Measurements from ENCODE around the gene PHB1.

Gene PHB1

GRCh38 chr17:49414622-49415350 lies at the start of gene PHB1:
TSS of gene PHB1 (minus strand) at chr17:49414882. CDS start at chr17:49413264, 1,618 bp downstream.
- DNase-seq (ENCODE audit: low read depth): peak; percentile 71

- no peak for DNase-seq (ENCODE audit: low read depth)
These were observed 49.4 kb upstream of the PHB1 start for GRCh38 chr17:49464049-49464448.

- DNase-seq (ENCODE audit: low read depth): no peak
These were observed 46.9 kb upstream of the PHB1 start for GRCh38 chr17:49461580-49461979.

GRCh38 chr17:49460401-49460800 lies 45.7 kb upstream of the PHB1 start:
- no peak for DNase-seq (ENCODE audit: low read depth)

DNA sequence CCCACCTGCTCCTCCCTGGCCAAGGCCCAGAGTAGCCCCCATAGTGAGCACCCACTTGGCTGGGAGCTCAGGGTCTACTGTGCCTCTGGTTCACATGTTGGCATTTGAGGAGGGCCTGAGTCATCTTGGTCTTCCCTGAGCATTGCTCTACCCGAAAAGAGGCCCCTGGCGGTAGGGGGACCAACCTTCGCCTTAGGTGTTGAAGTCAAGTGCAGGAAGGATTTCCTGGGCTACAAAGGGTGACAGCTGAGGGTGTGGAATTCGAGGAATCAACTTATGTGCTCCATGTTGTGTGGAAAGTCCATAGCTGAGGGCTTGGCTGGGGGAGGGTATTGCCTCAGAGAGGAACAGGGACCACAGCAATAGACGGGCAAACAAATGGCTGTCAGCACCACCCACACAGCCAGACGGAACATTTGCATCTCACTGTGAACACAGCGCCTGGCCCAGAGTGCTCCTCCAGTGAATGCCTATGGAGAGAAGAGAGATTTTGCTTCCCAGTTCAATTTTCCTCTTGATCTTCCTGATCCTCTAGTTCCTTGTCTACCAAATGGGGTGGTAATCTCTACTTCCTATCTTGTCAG lies 44.8 kb upstream of the PHB1 start:
- no peak for DNase-seq (ENCODE audit: low read depth)

DNA sequence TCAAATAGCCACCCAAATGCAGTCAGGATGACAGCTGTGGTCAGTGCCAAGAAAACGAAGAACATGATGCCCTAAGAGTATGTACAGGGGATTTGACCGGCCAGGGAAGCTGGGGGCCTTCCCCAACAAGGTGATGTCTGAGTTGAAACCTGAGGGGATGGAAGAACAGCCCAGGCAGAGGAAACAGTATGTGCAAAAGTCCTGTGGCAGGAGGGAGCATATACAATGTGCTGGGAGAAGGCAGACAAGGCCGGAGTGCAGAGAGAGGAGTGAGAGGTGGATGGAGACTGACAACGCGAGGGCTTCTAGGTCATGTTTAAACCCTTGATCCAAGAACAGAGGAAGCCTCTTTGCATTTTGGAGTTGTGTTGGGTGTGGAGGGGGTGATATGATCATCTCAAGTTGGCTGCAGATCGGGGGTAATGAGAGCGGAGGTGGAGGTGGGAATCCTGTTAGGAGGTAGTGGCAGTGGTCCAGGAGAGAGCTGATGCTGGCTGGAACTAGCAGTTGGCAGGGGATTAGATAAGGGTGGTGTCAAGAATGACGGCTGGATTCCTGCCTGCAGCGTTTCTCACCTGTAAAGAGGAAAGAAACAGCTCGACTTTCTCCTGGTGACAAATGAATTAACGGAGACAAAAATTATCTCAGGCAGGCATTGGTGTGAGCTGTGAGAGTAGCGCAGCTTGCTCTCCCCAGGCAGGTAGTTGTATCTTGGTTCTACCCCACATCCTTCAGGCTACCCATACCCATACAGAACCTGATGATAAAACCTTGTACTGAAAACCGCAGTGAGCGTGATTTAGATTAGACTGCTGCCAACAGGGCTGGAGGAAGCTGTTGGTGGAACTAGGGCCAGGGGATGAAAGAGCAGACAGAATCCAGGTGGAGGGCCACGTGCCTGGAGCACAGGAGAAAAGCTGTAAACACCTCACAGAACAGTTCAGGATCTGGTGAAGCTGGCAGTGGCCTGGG lies 43.2 kb upstream of the PHB1 start:
- DNase-seq (ENCODE audit: low read depth): no peak

DNA sequence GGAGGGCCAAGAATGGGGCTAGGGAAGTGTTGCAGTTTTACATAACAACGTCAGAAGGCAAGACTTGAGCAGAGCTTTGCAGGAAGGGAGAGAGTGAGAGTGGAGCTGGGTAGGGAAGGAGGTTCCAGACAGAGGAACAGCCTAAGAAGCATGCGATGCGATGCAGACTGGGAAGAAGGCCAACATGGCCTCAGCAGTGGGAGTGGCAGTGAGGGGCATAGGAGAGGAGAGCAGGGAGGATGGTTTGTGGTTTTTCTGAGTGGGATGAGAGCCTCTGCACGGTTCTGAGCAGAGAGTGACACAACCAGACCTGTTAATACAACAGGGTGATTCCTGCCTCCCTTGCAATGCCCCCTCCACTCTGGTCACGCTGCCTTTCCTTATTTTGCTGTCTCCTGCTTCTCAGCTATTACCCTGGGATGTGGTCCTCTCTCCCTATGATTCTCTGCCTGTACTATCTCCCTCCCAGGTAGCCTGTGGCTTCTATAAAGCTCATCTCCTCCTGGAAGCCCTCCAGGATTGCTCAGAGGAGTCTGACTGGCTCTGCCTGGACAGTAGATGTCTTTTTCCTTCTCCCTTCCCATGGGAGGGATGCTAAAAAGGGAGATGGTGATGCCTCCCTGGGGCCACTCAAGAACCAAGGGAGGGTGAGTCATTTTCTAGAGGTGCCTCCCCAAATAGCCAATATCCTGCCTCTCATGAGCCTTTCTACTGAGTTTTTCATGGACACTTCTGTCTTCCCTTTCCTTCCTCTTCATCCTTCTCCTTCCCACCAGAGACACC lies 41.7 kb upstream of the PHB1 start:
- DNase-seq (ENCODE audit: low read depth): no peak

- no peak for DNase-seq (ENCODE audit: low read depth)
These were observed 40.7 kb upstream of the PHB1 start for GRCh38 chr17:49455272-49455861.

DNA sequence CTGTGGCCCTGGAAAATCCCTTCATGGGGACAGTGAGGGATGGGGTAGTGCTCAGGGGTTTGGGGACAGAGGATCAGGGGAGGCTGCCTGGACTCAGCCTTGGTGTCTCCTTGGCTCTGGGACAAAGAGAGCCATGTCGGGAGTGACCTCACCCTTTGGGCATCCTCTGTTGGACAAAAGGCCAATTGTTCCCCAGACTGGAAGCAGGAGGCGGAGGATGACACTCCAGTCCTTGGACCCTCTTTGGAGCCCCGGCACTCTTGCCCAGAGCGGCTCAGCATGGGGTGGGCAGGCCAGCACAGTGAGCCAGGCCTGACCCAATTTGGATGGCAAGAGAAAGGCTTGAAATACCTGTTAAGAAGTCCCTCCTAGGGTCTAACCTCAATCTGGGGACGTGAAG lies 39.4 kb upstream of the PHB1 start:
- DNase-seq (ENCODE audit: low read depth): no peak

- DNase-seq (ENCODE audit: low read depth): no peak
These were observed 38.0 kb upstream of the PHB1 start for GRCh38 chr17:49452661-49453060.

GRCh38 chr17:49452201-49452600 lies 37.5 kb upstream of the PHB1 start:
- no peak for DNase-seq (ENCODE audit: low read depth)

DNA sequence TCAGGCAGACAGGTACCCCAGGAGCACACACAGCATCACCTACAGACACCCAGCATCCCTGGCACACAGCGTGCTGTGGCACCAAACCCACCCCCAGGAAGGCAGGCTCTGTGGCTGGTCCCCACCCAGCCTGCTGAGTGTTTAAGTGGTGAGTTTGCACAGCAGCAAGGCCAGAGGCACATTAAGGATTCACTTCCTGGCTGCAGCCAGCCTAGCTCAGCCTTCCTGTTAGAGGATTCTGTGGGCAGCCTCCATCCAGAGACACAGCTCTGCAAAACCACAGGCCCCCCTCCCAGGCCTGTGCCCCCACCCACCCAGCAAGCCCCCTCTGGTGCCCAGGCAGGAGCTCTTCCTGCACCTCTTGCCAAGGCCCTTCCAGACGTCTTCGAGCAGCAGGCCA lies 36.1 kb upstream of the PHB1 start:
- no peak for DNase-seq (ENCODE audit: low read depth)

- no peak for DNase-seq (ENCODE audit: low read depth)
These were observed 35.5 kb upstream of the PHB1 start for GRCh38 chr17:49450181-49450580.

DNA sequence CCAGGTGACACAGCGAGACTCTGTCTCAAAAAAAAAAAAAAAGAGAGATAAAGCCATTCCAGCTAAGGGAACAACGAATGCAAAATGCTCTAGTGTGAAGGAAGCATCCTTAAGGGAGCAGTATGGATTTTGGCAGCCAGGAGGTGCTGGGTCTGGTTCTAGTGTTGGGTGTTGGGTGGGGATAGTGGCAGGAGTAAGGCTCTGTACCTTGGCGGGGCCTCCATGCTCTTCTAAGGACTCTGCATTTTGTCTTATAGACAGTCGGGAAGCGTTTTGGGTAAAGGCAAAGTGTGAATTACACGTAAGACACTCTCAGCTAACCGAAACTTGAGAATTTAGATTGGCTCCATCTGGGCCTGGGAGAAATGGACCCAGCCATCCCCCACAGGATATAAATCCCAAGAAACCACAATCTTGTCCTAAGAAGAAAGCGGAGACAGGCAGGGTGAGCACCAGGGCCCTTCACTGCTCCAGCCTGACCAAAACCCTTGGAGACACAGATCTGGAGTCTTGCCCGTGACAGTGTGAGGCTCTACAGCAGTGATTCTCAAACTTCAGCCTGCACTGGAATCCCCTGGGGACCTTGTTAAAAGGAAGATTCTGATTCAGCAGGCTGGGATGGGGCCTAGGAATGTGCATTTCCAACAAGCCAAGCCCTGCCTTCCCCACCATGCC lies 33.1 kb upstream of the PHB1 start:
- DNase-seq (ENCODE audit: low read depth): no peak

DNA sequence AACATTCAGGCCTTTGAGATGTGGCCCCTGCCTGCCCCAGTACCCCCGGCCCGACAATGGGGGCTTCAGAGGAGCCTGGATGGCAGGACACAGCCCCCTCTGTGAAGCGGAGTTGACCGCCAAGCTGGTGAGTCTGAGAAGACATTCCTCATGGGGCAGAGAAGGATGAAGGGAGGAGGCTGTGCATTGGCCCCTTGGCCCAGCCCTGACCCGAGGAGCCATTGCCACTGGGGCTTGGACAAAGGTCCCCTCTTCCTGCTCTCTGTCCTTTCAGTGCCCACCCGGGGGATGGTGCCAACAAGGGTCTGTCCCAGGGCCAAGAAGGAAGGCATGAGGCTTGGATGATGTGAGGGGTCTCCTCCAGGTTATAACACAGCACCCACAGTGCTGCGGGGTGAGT lies 30.9 kb upstream of the PHB1 start:
- no peak for DNase-seq (ENCODE audit: low read depth)

DNA sequence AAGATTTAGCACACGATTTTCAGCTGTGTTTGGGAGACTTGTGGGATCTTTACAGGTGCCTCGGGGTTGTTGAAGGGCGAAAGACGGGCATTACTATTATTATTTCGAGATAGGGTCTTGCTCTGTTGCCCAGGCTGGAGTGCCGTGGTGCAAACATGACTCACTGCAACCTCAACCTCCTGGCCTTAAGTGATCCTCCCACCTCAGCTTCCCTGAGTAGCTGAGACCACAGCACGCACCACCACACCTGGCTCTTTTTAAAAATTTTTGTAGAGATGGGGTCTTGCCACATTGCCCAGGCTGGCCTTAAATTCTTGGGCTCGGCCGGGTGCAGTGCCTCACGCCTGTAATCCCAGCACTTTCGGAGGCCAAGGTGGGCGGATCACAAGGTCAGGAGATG lies 29.7 kb upstream of the PHB1 start:
- no peak for DNase-seq (ENCODE audit: low read depth)

DNA sequence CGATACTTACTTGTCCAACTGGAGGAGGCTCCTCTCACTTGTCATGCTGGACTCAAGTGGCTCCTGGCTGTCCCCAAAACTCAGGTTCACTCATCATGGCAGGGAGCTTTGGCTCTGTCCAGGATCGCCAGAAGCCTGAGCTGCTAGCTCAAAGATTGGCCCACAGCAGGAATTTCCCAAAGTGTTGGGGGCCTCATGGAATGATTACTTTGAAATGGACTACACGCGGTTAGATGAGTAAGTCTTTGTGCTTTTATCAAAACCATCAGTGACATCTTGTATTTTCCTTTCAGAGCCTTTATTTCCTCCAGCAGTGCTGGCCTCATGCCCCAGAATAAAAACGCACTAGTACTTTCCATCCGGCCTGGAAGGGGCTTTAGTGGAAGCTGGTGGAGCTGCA lies 29.2 kb upstream of the PHB1 start:
- no peak for DNase-seq (ENCODE audit: low read depth)

- DNase-seq (ENCODE audit: low read depth): no peak
These were observed 27.4 kb upstream of the PHB1 start for GRCh38 chr17:49442041-49442440.

DNA sequence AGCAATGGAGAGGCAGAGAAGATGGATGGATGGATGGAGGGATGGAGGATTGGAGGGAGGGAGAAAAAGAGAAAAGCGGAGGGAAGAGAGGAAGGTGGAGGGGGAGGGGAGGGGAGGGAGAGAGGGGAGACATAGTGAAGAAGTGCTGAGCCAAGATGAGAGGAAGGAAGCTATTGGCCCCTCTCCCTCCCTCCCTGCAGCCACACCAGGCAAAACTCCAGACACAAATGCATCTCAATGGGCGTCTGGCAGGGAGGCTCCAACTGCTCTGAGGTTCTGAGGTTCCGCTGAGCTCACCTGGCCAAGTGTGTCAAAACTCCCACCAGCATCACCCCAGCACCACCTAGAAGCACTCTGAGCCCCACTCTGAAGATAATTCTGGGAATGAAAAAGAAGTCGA lies 26.9 kb upstream of the PHB1 start:
- DNase-seq (ENCODE audit: low read depth): no peak

DNA sequence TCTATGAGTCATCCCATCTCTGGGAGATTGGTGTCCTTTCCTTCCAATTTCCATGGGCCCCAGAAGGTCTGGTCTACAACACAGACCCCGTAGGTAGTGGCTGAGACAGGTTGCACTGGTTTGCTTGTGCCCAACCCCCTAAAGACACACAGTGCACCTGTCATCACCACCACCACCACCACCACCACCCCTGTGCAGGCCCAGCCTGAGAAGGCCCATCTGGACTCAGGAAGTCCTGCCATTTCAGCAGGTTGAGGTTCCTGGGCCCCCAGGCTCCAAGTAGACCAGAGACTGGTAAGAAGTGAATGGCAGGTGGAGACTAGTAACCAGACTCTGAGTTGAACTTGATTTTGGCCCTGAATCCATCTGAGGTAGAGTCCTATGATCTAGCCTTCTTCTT lies 25.9 kb upstream of the PHB1 start:
- DNase-seq (ENCODE audit: low read depth): no peak
